Endometrial microvascular endothelial cells (primary cell): ENCODE measurements around the gene TULP4. TPM values are rescaled to one million over a fixed set of nuclear protein-coding genes. Genes with fewer than 3 reads are reported as not detected.
"Not testable (repeated sequence)": the region's sequence is repeated elsewhere in the genome, so short reads cannot be mapped to it uniquely, and the experiment has no call there.

Experiments
- in situ Hi-C: cut with HindIII; loops from 2 replicates; pipeline ENCODE4 v1.10.0; 2017; ENCODE audit warnings: low sequenced_read_pairs, low pct_unique_long_range_greater_than_20kb; ENCODE audit errors: inconsistent ontology term
- total RNA-seq: library from RNA; depleted of rRNA; stranded (reverse); fragments of >200 nt; gene quantifications from one replicate; pipeline ENCODE4 v1.2.3, GENCODE V29; 2015; ENCODE audit errors: inconsistent ontology term

TULP4 gene
- total RNA-seq, 1 donor from 2014 or later, result 22.7 TPM

DNA sequence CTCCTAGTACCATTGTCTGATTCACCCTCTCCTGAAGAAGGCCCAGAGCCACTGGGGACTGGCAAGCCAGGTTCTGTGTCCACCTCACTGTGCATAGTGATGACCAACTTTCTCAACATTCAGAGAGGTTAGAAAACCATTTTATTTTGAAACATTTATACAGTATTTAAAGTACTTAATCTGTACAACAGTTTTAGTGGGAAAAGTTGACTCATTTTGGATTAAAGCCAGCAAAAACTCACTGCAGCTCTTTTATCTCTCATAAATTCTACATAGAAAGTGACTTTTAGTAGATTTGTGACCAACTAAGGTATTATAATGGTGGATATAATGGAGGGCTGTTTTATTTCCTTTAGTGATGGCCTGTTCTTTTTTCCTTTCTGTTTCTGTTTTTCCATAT is 9.7 kb downstream of the TULP4 start:
- in situ Hi-C loops, result no loop called here

DNA sequence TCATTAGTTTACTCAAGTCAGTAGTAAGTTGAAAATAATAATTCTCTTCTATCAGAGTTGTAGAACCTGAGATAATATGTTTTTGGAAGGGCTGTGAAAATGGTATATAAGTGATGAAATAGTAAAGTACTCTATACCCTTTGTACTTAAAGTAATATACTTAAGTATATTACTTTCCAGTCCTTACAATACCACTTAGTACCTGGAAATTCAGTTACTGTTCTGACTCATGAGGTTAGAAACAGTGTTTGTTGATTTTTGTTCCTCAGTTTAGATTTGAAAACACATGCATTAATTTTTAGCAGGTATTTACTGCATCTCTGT is 10.1 kb downstream of the TULP4 start:
- in situ Hi-C loops, result no loop called here

DNA sequence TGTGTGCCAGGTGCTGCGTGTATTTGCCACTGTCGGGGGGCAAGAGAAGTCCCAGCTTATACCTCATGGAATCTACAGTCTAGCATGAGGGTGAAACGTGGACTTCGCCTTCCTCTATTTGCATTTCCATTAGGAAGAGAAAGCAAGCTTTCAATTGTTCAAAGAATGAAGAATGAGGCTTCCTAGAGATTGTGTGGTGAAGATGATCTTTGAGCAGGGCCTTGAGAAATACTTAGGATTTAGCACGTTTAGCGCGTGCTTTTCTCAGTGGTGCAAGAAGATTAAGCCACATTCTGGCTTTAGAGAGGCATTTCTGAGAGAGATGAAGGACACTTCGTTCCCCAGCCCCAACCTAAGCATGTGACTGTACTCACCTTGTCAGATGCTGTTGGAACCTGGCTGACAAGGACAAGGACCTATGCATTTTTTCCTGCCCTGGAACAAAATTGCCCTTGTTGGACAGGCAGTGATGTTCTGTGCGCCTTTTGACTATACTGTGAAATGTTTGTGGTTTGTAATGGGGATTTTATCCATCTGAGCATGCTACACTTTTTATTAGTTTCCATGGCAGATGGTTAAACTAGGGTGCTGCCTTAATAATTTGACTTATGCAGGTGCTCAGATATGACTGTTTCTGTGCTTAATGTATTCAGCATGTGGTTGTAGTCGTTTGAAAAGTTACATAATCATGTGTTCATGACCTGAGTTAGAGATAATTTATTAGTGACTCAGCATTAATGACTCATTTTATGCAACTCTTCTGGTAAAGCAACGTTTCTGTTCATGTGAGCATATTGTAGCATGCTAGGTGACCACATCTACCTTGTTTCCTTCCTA is 10.7 kb downstream of the TULP4 start:
- in situ Hi-C loops, result no loop called here

DNA sequence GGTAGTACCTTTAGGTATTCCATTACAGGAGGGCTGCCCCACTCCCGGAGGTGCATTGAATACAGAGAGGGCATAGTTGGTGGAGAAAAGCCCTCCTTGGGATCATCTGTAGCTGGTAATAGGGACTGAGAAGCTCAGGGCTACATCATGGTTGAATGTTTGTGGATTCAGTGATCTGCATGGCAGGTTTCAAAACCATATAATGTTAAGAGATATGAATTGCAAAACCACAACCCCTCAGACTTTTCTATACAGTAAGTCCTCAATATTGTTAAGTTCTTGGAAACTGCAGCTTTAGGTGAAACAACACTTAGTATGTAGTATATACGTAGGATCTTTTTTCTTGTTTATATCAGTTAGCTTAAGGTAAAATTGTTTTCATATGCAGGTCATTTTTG is 11.3 kb downstream of the TULP4 start:
- in situ Hi-C loops, result no loop called here

DNA sequence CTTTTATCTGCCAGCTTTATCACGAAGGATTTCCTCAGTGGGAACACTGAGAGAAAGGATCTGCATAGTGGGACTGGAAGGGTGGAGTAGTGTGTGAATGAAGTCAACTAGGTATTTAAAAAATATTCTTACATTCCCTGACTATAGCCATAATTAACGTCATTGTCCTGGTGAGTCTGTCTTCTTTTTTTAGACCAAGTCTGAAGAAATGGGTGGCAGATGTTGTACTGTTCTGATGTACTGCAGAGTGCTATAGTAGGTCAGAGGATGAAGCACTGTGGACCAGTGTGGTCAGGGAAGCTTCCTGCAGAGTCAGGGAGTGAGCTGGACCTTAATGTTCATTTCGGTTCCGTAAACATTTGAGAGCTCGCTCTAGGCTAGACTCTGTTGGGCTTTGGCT is 11.9 kb downstream of the TULP4 start:
- in situ Hi-C loops, result no loop called here

DNA sequence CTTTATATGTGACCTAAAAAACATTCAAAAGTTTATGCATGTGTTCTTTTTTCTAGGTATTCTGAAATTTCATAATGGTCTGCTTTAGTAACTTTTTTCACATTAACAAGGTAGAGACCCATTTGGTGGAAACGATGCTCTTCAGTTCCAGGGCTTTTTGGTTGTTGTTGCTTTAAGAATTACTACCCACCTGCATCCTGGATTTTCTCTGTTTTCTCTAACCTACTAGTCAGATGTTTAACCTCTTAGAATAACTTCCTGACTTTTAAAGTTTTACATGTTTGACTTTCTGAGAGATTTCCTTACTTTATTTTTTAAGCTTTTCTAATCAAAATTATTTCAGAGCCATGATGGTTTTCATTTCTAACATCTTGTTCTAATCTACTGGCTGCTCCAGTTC is 14.9 kb downstream of the TULP4 start:
- in situ Hi-C loops, result no loop called here

DNA sequence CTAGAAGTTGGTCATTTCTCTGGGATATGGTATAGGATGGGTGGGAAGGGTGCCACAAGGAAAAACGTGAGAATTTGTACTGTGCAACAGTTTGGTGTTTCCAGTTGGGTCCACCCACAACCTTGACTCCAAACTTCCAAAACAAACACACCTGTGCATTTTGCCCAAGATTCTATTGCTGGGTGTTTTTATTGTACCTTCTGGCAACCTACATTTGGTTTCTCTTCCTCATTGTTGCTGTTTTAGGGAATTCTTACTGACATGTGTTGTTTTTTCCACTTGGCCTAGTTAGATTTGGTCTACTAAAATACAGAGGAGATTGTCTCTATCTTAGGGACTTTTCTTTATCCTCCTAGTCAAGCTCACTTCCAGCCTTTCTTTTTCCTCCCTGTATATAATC is 16.7 kb downstream of the TULP4 start:
- in situ Hi-C loops, result no loop called here

DNA sequence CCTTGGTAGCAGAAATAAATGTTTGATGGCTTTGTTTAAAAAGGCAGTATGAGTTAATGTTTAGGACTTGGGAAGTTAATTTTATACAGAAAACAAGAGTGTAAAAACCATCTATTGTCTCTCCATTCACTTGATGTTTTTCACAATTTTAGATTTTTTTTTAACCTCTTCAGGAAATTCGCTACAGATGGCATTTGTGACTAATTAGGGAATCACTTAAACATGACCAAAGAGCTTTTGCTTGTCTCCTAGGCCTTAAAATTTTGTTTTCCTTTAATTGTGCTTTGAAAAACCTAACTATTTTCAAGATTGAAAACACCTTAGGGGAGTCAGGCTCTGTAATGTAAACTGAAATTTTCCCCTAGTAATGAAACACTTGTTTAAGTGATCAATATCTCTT is 17.3 kb downstream of the TULP4 start:
- in situ Hi-C loops, result no loop called here

DNA sequence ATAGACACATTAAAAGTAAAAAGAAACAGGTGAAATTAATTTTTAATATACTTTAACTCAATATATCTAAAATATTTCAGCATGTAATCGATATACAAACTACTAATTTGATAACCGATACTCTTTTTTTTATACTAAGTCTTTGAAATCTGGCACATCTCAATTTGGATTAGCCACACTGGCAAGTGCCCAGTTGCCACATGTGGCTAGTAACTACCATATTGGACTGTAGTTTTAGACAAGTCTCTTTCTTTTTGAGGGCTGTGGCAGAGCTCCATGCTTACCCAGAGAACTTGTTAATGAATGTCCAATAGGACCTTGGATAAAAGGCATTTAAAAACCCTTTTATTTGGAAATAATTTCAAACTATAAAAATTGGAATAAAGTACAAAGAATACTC is 17.8 kb downstream of the TULP4 start:
- in situ Hi-C loops, result no loop called here

DNA sequence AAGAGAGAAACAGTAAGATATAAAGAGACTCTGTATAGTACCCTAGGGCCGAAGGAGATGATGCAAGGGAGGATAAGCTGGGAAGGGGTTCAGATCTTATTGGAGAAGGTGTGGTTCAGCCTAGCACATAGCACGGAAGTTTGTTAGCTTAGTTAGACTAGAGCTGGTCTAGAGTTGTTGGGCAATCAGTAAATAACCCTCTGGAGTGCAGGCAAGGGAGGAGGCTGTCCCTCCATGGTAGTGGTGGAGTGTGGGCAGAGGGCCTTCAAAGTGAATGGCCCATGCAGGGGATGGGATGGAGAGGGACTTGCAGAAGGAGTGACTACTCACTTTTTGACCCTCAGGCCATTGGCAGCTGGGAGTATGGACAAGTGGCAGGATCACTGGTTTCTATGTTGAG is 20.0 kb downstream of the TULP4 start:
- in situ Hi-C loops, result no loop called here

DNA sequence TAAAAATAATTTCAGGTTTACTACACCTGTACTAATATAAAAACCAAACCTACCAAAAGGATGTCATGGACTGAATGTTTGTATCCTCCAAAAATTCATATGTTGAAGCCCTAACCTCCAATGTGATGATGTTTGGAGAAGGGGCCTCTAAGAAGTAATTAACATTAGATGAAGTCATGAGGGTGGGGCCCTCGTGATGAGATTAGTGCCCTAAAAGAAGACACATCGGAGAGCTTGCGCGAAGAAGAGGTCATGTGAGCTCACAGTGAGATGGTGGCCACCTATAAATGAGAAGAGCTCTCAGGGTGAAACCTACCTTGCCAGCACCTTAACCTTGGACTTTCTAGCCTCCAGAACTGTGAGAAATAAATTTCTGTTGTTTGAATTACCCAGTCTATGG is 20.8 kb downstream of the TULP4 start:
- in situ Hi-C loops, result no loop called here

DNA sequence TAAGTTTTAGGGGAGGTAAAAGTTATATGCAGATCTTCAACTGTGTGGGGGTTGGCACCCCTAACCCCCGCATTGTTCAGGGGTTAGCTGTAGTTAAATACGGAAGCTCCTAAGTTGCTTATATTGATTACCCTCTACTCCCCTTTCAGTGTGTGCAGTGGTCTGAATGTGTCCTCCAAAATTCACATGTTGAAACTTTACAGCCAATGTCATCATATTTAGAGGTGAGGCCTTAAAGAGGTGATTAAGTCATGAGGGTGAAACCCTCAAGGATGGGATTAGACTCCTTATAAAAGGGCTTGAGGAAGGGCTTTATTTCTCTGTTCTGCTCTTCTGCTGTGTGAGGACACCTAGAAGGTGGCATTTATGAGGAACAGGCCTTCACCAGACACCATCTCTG is 22.3 kb downstream of the TULP4 start:
- in situ Hi-C loops, result no loop called here

DNA sequence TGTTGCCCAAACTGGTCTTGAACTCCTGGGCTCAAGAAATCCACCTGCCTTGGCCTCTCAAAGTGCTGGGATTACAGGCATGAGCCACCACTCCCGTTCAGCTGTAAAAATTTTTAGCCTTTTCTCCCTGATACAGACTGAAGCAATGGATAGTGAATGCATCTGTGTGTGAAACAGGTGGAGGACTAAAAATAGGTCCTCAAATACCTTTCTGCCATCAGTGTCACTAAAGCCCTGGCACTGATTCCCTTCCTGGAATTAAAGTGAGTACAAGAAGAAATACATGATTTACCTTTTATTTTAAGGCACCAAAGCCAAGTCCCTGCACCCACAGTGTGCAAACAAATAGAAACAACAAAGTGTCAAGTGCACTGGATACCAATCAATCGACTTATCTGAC is 25.1 kb downstream of the TULP4 start:
- in situ Hi-C loops, result no loop called here

DNA sequence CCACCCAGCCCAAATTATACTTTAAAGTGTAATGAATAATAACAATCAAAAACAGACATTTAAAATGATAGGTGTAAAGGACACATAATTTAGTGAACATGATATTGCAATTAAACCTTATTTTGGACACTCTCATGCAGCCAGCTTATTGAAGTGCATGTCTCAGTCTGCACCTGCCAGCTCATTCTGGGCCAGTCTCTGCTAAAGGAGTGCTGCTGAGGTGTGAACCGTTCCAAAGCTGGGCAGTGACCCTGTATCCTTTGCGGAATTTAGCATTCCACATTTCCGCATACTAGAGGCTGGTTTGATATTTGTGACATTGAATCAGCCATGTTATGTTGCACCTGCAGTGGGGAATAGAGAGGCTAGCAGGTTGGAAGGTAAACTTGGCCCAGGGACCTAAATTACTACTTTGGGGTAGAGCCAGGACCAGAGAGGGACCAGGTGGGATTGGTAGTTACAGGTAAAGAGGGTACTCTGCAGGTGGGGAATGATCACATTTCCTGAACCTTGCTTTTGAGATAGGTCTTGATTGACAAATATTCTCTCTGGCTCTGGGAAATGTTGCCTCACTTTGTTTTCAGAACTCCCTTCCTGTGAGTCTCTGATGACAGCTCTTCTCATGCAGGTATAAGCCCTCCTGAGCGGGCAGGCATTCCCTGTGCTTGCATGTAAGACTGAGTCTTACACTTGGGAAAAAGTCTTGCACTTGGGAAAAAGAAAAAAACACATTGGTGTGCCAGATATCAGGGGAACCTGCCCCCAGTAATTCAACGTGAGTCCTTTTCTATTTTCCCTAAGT is 26.2 kb downstream of the TULP4 start:
- in situ Hi-C loops, result no loop called here

DNA sequence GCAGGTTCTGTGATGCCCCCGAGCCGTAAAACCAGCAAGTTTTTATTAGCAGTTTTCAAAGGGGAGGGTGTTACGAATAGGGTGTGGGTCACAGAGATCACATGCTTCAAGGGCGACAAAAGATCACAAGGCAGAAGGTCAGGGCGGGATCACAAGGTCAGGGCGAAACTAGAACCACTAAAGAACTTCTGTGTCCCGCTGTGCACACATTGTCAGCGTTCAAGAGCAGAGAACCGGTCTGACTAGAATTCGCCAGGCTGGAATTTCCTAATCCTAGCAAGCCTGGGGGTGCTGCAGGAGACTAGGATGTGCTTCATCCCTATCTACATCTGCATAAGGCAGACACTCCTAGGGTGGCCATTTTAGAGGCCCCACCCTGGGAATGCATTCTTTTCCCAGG is 26.9 kb downstream of the TULP4 start:
- in situ Hi-C loops, result not testable (repeated sequence)

DNA sequence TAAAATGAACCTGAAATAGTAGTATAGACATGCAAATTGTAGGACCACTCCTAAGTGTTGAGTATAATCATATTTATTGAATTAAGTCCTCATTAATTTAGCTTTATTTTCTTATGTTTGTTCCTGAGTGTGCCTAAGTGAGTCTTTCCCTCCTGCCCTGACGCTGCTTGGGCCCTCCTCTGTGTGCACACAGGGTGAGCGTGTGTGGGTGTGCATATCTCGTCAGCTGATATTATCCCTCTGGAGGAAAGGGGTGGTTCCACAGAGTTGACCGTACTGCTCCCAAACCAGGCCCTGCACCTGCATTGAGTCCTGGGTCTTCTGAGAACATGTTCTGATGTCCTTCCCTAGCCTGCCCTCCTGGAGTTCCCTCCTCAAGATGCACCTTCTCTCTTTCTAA is 28.0 kb downstream of the TULP4 start:
- in situ Hi-C loops, result no loop called here

DNA sequence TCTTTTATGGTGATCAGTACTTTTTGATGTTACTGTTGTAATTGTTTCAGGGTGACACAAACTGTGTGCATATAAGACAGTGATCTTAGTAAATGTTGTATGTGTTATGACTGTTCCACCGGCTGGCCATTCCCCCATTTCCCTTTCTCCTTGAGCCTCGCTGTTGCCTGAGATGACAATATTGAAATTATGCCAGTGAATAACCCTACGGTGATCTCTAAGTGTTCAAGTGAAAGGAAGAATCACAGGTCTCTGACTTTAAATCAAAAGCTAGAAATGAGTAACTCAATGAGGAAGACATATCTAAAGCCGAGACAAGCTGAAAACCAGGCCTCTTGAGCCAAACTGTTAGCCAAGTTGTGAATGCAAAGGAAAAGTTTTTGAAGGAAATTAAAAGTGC is 32.3 kb downstream of the TULP4 start:
- in situ Hi-C loops, result no loop called here

DNA sequence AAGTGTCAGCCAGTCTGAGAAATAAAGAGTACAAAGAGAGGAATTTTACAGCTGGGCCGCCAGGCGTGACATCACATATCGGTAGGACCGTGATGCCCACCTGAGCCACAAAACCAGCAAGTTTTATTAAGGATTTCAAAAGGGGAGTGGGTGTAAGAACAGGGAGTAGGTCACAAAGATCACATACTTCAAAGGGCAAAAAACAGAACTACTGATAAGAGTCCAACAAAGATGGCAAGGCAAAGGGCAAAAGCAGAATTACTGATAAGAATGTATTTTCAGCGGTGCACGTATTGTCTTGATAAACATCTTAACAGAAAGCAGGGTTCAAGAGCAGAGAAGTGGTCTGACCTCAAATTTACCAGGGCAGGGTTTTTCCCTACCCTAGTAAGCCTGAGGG is 33.2 kb downstream of the TULP4 start:
- in situ Hi-C loops, result not testable (repeated sequence)

DNA sequence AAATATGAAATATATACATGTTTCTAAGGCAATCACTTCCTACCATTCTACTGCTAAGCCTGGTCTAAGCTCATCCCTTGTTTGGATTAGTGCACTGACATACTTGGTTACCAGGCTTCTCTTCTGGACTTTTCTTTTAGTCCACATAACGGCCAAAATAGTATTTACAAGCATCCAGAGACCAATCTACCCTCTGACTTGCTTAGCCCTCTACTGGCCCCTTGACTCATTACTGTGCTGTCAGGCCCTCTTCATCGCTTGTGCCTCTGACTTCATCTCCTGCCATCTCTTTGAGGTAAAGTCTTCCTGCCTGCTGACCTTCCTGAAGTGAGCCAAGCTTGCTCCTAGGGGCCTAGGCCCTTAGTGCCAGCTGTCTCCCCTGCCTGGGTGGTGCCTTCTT is 35.1 kb downstream of the TULP4 start:
- in situ Hi-C loops, result no loop called here

DNA sequence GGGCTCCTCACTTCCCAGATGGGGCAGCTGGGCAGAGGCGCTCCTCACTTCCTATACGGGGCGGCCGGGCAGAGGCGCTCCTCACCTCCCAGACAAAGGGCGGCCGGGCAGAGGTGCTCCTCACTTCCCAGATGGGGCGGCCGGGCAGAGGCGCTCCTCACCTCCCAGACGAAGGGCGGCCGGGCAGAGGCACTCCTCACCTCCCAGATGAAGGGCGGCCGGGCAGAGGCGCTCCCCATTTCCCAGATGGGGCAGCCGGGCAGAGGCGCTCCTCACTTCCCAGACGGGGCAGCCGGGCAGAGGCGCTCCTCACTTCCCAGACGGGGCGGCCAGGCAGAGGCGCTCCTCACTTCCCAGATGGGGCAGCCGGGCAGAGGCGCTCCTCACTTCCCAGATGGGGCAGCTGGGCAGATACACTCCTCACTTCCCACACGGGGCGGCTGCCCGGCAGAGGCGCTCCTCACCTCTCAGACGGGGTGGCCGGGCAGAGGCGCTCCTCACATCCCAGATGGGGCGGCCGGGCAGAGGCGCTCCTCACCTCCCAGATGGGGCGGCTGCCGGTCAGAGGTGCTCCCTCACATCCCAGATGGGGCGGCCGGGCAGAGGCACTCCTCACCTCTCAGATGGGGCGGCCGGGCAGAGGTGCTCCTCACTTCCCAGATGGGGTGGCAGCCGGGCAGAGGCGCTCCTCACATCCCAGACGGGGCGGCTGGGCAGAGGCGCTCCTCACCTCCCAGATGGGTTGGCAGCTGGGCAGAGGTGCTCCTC is 36.7 kb downstream of the TULP4 start:
- in situ Hi-C loops, result not testable (repeated sequence)
